PC-3 (cell line): Measurements from ENCODE around the gene PTH2. TPM values are rescaled to one million over a fixed set of nuclear protein-coding genes. Genes with fewer than 3 reads are reported as not detected.
"Not testable (repeated sequence)": the region's sequence is repeated elsewhere in the genome, so short reads cannot be mapped to it uniquely, and the experiment has no call there.

Experiments used
- ATAC-seq: fragments of 200-7000 bp; cut with Tn5 transposase; 2 replicates; pipeline ENCODE4 v1.9.1; 2020; ENCODE audit warnings: mild to moderate bottlenecking, moderate library complexity
- BruUV-seq: library from RNA; stranded (reverse); fragments of 400-500 nt; replicated peaks from 2 replicates; lab custom pipeline; 2021; lab: Mats Ljungman, UMichigan
- CTCF ChIA-PET: fragments of 300-600 bp; sonication (Branson Sonifier 250); formaldehyde crosslinking; loops from one replicate; lab custom pipeline; 2022; ENCODE audit warnings: antibody characterized with exemption; lab: Charles Lee
- POLR2A ChIA-PET: fragments of 300-600 bp; sonication (Branson Sonifier 250); formaldehyde crosslinking; loops from one replicate; lab custom pipeline; 2022; ENCODE audit warnings: antibody characterized with exemption; ENCODE audit not compliant: unreplicated experiment; lab: Charles Lee
- DNase-seq: peaks from one replicate; pipeline ENCODE4 v3.0.0-alpha.2; 2015
- H2AFZ ChIP-seq: fragments of 300-600 bp; sonication (generic); 2 replicates; pipeline ENCODE4 v1.6.0; 2016; ENCODE audit warnings: antibody characterized with exemption, low read length
- H3F3A ChIP-seq: fragments of 300-600 bp; sonication (generic); one replicate; pipeline ENCODE4 v1.6.0; 2017; ENCODE audit warnings: antibody characterized with exemption, low read length, control low read depth, mild to moderate bottlenecking; ENCODE audit not compliant: unreplicated experiment
- H3K27ac ChIP-seq: fragments of 300-600 bp; sonication (generic); 2 replicates; pipeline ENCODE4 v1.5.1; 2016; ENCODE audit warnings: mild to moderate bottlenecking, low read length
- H3K27me3 ChIP-seq: fragments of 300-600 bp; sonication (generic); 2 replicates; pipeline ENCODE4 v1.6.1; 2016; ENCODE audit warnings: low read length, mixed read lengths
- H3K36me3 ChIP-seq: fragments of 300-600 bp; sonication (generic); 2 replicates; pipeline ENCODE4 v1.6.1; 2016; ENCODE audit warnings: low read depth, mixed run types, low read length, mixed read lengths
- H3K4me1 ChIP-seq: fragments of 300-600 bp; sonication (generic); 2 replicates; pipeline ENCODE4 v1.5.1; 2016; ENCODE audit warnings: low read length; ENCODE audit not compliant: insufficient read depth
- H3K4me2 ChIP-seq: fragments of 300-600 bp; sonication (generic); 2 replicates; pipeline ENCODE4 v1.6.0; 2016; ENCODE audit warnings: low read length
- H3K4me3 ChIP-seq: fragments of 300-600 bp; sonication (generic); 2 replicates; pipeline ENCODE4 v1.5.1; 2016; ENCODE audit warnings: mild to moderate bottlenecking, low read length, mixed read lengths
- H3K79me2 ChIP-seq: fragments of 300-600 bp; sonication (generic); 2 replicates; pipeline ENCODE4 v1.6.1; 2017; ENCODE audit warnings: low read length, mixed read lengths
- H3K9ac ChIP-seq: fragments of 300-600 bp; sonication (generic); 2 replicates; pipeline ENCODE4 v1.6.0; 2016; ENCODE audit warnings: mild to moderate bottlenecking, low read length
- H3K9me2 ChIP-seq: fragments of 300-600 bp; sonication (generic); replicated peaks from 2 replicates; pipeline ENCODE4 v1.6.1; 2016; ENCODE audit warnings: mixed run types, low read length, mixed read lengths
- H3K9me3 ChIP-seq: fragments of 300-600 bp; sonication (generic); 2 replicates; pipeline ENCODE4 v1.6.1; 2016; ENCODE audit warnings: low read length, mixed read lengths
- H4K20me1 ChIP-seq: fragments of 300-600 bp; sonication (generic); 2 replicates; pipeline ENCODE4 v1.6.1; 2016; ENCODE audit warnings: low read length, mixed read lengths
- EZH2 ChIP-seq: fragments of 300-600 bp; sonication (generic); IDR thresholded peaks from one replicate; pipeline ENCODE4 v1.6.1; 2017; ENCODE audit warnings: antibody characterized with exemption, mild to moderate bottlenecking, low read length; ENCODE audit not compliant: unreplicated experiment
- EZH2phosphoT487 ChIP-seq: fragments of 300-600 bp; sonication (generic); IDR thresholded peaks from 2 replicates; pipeline ENCODE4 v1.6.1; 2018; ENCODE audit warnings: mild to moderate bottlenecking, antibody characterized with exemption, low read length, borderline replicate concordance
- intact Hi-C: fragments of 100-400 bp; cut with micrococcal nuclease; formaldehyde crosslinking; loops from 2 replicates; pipeline ENCODE4 v1.9.0; 2023
- total RNA-seq: library from RNA; depleted of rRNA; stranded (reverse); fragments of >200 nt; gene quantifications from 2 replicates; pipeline ENCODE4 v1.2.3, GENCODE V29; 2014
- TF ChIP-seq, protein P1 (sequence below): fragments of 300-600 bp; sonication (generic); conservative IDR thresholded peaks from 2 replicates; pipeline ENCODE4 v1.5.1; 2017; ENCODE audit warnings: antibody characterized with exemption, low read depth, mild to moderate bottlenecking, low read length

PTH2 gene
- total RNA-seq, 1 experiment from 2014 or later: not detected

DNA sequence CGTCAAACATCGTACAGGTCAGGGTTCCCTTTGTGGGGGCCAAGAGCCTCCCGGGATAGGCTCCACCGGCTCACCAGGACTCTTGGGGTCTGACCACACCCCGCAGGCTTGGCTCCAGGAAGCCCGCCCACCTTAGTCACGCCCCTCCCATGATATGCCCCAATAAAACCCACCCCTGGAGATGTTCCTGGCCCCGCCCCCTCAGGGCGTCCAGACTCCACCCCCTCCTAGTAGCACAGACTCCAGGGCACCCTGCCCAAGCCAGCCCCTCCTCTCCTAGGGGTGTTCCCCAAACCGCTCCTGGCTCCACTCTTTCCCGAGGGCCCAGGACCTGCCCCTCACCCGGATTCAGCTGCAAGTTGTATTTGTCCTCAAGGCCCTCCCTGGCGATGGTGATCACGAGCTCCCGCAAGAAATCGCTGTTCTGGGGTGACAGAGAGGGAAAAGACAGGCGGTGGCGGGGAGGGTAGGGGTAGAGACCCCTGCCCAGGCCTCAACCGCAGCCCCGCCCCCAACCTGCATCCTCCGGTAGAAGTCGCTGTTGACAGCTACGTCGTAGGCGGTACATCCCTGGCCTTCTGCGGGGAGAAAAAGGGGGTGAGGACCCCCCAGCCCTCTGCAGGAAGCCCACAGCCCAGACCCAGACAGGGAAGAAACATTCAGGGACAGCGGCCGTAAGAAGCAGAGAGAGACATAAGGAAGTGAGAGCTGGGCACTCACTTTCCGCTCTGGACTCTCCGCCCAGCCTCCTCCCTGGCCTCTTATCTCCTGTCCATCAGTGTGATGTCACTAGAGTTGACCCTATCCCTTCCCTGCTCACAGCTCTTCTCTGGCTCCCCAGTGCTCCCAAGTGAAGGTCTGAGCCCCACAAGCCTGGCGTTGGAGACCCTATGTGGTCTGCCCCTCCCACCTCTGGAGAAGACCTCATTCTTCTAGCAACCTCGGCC, 24.5 kb upstream of the PTH2 start:
- Histone ChIP-seq H3K27me3 (no peaks in the 10 kb centered on the region), H3K36me3 (peaks cover 3% of the 10 kb centered on the region; the same call in 1 of the 2 replicates), H3K9ac (no peak overlapping the region), H3K9me3 (no peaks in the 10 kb centered on the region), H3K79me2 (peaks cover 18% of the 10 kb centered on the region), H3F3A (no peaks in the 10 kb centered on the region), H3K27ac (no peak overlapping the region), H2AFZ (no peak overlapping the region), H3K4me1 (peaks cover 8% of the 10 kb centered on the region; the same call in 1 of the 2 replicates), H3K9me2 (no peaks in the 10 kb centered on the region), H3K4me3 (no peak overlapping the region), H3K4me2 (no peak overlapping the region), H4K20me1 (no peaks in the 10 kb centered on the region)
- DNase-seq: no peak
- ChIA-PET POLR2A (no interaction called here), CTCF (no interaction called here)
- intact Hi-C loops: no loop called here
- no peak for ATAC-seq
- no peak for TF ChIP-seq EZH2
- no peak for TF ChIP-seq EZH2phosphoT487
- TF ChIP-seq, protein P1, sequence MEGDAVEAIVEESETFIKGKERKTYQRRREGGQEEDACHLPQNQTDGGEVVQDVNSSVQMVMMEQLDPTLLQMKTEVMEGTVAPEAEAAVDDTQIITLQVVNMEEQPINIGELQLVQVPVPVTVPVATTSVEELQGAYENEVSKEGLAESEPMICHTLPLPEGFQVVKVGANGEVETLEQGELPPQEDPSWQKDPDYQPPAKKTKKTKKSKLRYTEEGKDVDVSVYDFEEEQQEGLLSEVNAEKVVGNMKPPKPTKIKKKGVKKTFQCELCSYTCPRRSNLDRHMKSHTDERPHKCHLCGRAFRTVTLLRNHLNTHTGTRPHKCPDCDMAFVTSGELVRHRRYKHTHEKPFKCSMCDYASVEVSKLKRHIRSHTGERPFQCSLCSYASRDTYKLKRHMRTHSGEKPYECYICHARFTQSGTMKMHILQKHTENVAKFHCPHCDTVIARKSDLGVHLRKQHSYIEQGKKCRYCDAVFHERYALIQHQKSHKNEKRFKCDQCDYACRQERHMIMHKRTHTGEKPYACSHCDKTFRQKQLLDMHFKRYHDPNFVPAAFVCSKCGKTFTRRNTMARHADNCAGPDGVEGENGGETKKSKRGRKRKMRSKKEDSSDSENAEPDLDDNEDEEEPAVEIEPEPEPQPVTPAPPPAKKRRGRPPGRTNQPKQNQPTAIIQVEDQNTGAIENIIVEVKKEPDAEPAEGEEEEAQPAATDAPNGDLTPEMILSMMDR: no peak
- BruUV-seq: no TSS peak

DNA sequence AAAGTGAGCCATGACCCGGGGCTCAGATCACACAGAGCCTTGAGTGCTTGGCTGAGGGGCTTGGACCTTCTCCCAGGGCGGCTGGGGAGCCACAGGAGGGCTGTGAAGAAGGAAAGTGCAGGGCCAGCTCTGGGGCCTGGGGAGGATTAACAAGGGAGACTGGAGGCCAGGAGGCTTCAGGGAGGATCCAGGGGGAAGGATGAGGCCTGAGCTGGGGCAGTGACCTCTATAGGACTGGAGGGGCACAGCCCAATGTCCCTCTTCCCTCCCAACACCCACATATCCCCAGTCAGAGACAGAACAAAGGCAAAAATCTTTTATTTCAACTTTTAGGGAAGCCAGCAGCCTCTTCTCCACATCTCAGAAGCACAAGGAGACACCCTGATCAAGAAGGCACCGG, 22.8 kb upstream of the PTH2 start:
- Histone ChIP-seq H4K20me1 (no peaks in the 10 kb centered on the region), H3K4me3 (no peak overlapping the region), H2AFZ (no peak overlapping the region), H3F3A (no peaks in the 10 kb centered on the region), H3K4me1 (peaks cover 8% of the 10 kb centered on the region; the same call in 1 of the 2 replicates), H3K4me2 (no peak overlapping the region), H3K36me3 (peaks cover 3% of the 10 kb centered on the region; the same call in 1 of the 2 replicates), H3K9ac (no peak overlapping the region), H3K9me3 (no peaks in the 10 kb centered on the region), H3K79me2 (peaks cover 12% of the 10 kb centered on the region), H3K27me3 (peaks cover 13% of the 10 kb centered on the region), H3K27ac (no peak overlapping the region), H3K9me2 (no peaks in the 10 kb centered on the region)
- ChIA-PET CTCF (interaction anchor here (0.6 kb wide), 1 partner anchor 101 kb away, joined by 4 read pairs; no protein-coding TSS in a partner anchor), POLR2A (no interaction called here)
- no peak for TF ChIP-seq EZH2phosphoT487
- TF ChIP-seq, protein P1: 0 out of 2 replicates have a peak, but pooled peaks have one; percentile 17
- BruUV-seq: no TSS peak
- intact Hi-C loops: no loop called here
- DNase-seq (no peak), ATAC-seq (no peak)

DNA sequence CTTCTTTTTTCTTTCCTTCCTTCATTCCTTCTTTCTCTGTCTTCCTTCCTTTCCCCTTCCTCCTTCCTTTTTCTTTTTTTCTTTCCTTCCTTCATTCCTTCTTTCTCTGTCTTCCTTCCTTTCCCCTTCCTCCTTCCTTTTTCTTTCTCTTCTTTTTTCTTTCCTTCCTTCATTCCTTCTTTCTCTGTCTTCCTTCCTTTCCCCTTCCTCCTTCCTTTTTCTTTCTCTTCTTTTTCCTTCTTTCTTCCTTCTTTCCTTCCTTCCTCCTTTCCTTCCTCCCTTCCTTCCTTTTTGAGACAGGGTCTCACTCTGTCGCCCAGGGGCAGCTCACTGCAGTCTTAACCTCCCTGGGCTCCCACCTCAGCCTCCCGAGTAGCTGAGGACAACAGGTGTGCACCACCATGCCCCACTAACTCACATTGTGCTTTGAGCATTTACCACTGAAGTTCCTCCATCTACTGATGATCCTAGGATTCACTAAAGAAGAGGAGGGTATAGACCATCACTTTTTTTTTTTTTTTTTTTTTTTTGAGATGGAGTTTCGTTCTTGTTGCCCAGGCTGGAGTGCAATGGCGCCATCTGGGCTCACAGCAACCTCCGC, 21.0 kb upstream of the PTH2 start:
- H3K4me3 ChIP-seq: peak overlapping the region; percentile 87; the same call in 1 of the 2 replicates
- H3K79me2 ChIP-seq, POLR2A ChIA-PET, H3K4me1 ChIP-seq, H4K20me1 ChIP-seq, H3K9me2 ChIP-seq, H3K27ac ChIP-seq, H3K9me3 ChIP-seq, intact Hi-C loops, H3K9ac ChIP-seq, H3K36me3 ChIP-seq, H3F3A ChIP-seq, DNase-seq, H2AFZ ChIP-seq, BruUV-seq, ATAC-seq: not testable (repeated sequence)
- peak overlapping the region; percentile 100 for H3K4me2 ChIP-seq
- CTCF ChIA-PET: interaction anchor here (0.7 kb wide), 1 partner anchor 107 kb away, joined by 18 read pairs; no protein-coding TSS in a partner anchor
- H3K27me3 ChIP-seq: peaks cover 31% of the 10 kb centered on the region
